Peyer's patch (tissue), 4 donors: ENCODE measurements around the gene GRIN3B. TPM values are rescaled to one million over a fixed set of nuclear protein-coding genes. Genes with fewer than 3 reads are reported as not detected.

ENCODE experiments used
- DNase-seq, 3 donors: peaks; one replicate each; pipeline ENCODE4 v3.0.0-alpha.2; 2017 to 2019
- H3K27ac ChIP-seq, 4 donors: fragments of 200-600 bp; sonication (generic); one replicate each; pipeline ENCODE4 v1.5.1; 2016 to 2019
- H3K27me3 ChIP-seq, 2 donors: fragments of 200-600 bp; sonication (generic); one replicate each; pipeline ENCODE4 v1.5.1; 2019
- H3K36me3 ChIP-seq, 3 donors: fragments of 200-600 bp; sonication (generic); one replicate each; pipeline ENCODE4 v1.5.1; 2016 to 2019
- H3K4me1 ChIP-seq, 4 donors: fragments of 200-600 bp; sonication (generic); one replicate each; pipeline ENCODE4 v1.5.1; 2016 to 2019
- H3K4me3 ChIP-seq, 4 donors: fragments of 200-600 bp; sonication (generic); 1 replicate in 3 of 4; 2 replicates in 1 of 4; pipeline ENCODE4 v1.5.1; 2016 to 2019; ENCODE audit warnings: mild to moderate bottlenecking in 1 of 4
- H3K9me3 ChIP-seq, 4 donors: fragments of 200-600 bp; sonication (generic); one replicate each; pipeline ENCODE4 v1.5.1; 2016 to 2019; ENCODE audit warnings: mild to moderate bottlenecking in 1 of 4
- CTCF ChIP-seq, 6 experiments: fragments of 450-650 bp in 4 of 6; fragments of 200-600 bp in 2 of 6; sonication (generic) in 1 of 6; IDR thresholded peaks; one replicate each; pipeline ENCODE4 v1.5.1; 2017 to 2019; ENCODE audit warnings: antibody characterized with exemption in 6 of 6, mild to moderate bottlenecking in 3 of 6, moderate library complexity in 1 of 6
- POLR2A ChIP-seq, 2 donors: fragments of 450-650 bp; IDR thresholded peaks; one replicate each; pipeline ENCODE4 v1.5.1; 2017; ENCODE audit warnings: antibody characterized with exemption in 2 of 2, mild to moderate bottlenecking in 2 of 2, moderate library complexity in 2 of 2
- total RNA-seq, 4 donors: library from RNA; depleted of rRNA; stranded (reverse); fragments of >200 nt; gene quantifications; one replicate each; pipeline ENCODE4 v1.1.0, GENCODE V29; 2016

The GRIN3B gene
- total RNA-seq, 4 donors from 2014 or later = not detected

GRCh38 chr19:1049800-1050199 lies 49.6 kb downstream of the GRIN3B start:
- DNase-seq = no peak
- H3K9me3 ChIP-seq = no peaks in the 10 kb centered on the region
- no peak overlapping the region for H3K27ac ChIP-seq
- H3K4me3 ChIP-seq = no peak overlapping the region
- no peaks in the 10 kb centered on the region for H3K27me3 ChIP-seq
- H3K4me1 ChIP-seq = peaks cover 0 to 7% (median 0%) of the 10 kb centered on the region in 4 donors
- TF ChIP-seq CTCF (IDR thresholded peaks at IDR 0.05) = no peak
- no peak for TF ChIP-seq POLR2A (IDR thresholded peaks at IDR 0.05)
- H3K36me3 ChIP-seq = peaks cover 0 to 5% (median 0%) of the 10 kb centered on the region in 3 donors

- H3K27me3 ChIP-seq = no peaks in the 10 kb centered on the region
- H3K4me1 ChIP-seq = peaks cover 0 to 7% (median 0%) of the 10 kb centered on the region in 4 donors
- TF ChIP-seq POLR2A (IDR thresholded peaks at IDR 0.05) (no peak), CTCF (IDR thresholded peaks at IDR 0.05) (no peak)
- peaks cover 0 to 5% (median 0%) of the 10 kb centered on the region in 3 donors for H3K36me3 ChIP-seq
- H3K4me3 ChIP-seq = no peak overlapping the region
- no peaks in the 10 kb centered on the region for H3K9me3 ChIP-seq
- no peak overlapping the region for H3K27ac ChIP-seq
- DNase-seq = no peak
These were observed 51.0 kb downstream of the GRIN3B start for GRCh38 chr19:1050989-1051788.

GRCh38 chr19:1051791-1052190 lies 51.6 kb downstream of the GRIN3B start:
- Histone ChIP-seq H3K36me3 (peaks cover 0 to 4% (median 0%) of the 10 kb centered on the region in 3 donors), H3K4me3 (no peak overlapping the region), H3K9me3 (peaks cover 0 to 4% (median 0%) of the 10 kb centered on the region in 4 donors), H3K27ac (no peak overlapping the region), H3K4me1 (peaks cover 0 to 4% (median 0%) of the 10 kb centered on the region in 4 donors), H3K27me3 (no peaks in the 10 kb centered on the region)
- TF ChIP-seq POLR2A (IDR thresholded peaks at IDR 0.05) = no peak
- no peak for TF ChIP-seq CTCF (IDR thresholded peaks at IDR 0.05)
- DNase-seq = no peak

- no peak overlapping the region for H3K27ac ChIP-seq
- no peak for DNase-seq
- H3K36me3 ChIP-seq = no peaks in the 10 kb centered on the region
- H3K9me3 ChIP-seq = peaks cover 0 to 6% (median 2%) of the 10 kb centered on the region in 4 donors
- no peak for TF ChIP-seq POLR2A (IDR thresholded peaks at IDR 0.05)
- TF ChIP-seq CTCF (IDR thresholded peaks at IDR 0.05) = no peak
- no peaks in the 10 kb centered on the region for H3K4me1 ChIP-seq
- no peak overlapping the region for H3K4me3 ChIP-seq
- no peaks in the 10 kb centered on the region for H3K27me3 ChIP-seq
These were observed 52.2 kb downstream of the GRIN3B start for GRCh38 chr19:1052349-1052975.

GRCh38 chr19:1053176-1054101 lies 53.2 kb downstream of the GRIN3B start:
- Histone ChIP-seq H3K9me3 (peaks cover 0 to 7% (median 3%) of the 10 kb centered on the region in 4 donors), H3K4me1 (no peaks in the 10 kb centered on the region), H3K4me3 (no peak overlapping the region), H3K27ac (no peak overlapping the region), H3K27me3 (no peaks in the 10 kb centered on the region), H3K36me3 (no peaks in the 10 kb centered on the region)
- TF ChIP-seq CTCF (IDR thresholded peaks at IDR 0.05) (no peak), POLR2A (IDR thresholded peaks at IDR 0.05) (no peak)
- peak in 1 of 3 donors; percentile 44 for DNase-seq
